Caco-2 (cell line): ENCODE results near the gene KIF6. TPM values are rescaled to one million over a fixed set of nuclear protein-coding genes. Genes with fewer than 3 reads are reported as not detected.

Experiments used
- BruUV-seq: library from RNA; stranded (reverse); fragments of 400-500 nt; replicated peaks from 2 replicates; lab custom pipeline; 2021; lab: Mats Ljungman, UMichigan
- CTCF ChIA-PET: fragments of 300-600 bp; sonication (Branson Sonifier 250); formaldehyde crosslinking; loops from one replicate; lab custom pipeline; 2022; ENCODE audit warnings: antibody characterized with exemption; lab: Charles Lee
- POLR2A ChIA-PET: fragments of 300-600 bp; sonication (Branson Sonifier 250); formaldehyde crosslinking; loops from one replicate; lab custom pipeline; 2022; ENCODE audit warnings: antibody characterized with exemption; lab: Charles Lee
- DNase-seq, 2 experiments: peaks; one replicate each; pipeline versions ENCODE4 v3.0.0 to v3.0.0-alpha.2; 2020 to 2022
- H3K27me3 ChIP-seq: replicated peaks from 2 replicates; pipeline ENCODE4 v1.6.0; 2011; ENCODE audit warnings: low read length; ENCODE audit not compliant: control insufficient read depth, insufficient read depth
- H3K36me3 ChIP-seq: 2 replicates; pipeline ENCODE4 v1.5.1; 2011; ENCODE audit warnings: low read length; ENCODE audit not compliant: control insufficient read depth, insufficient read depth
- H3K4me1 ChIP-seq: fragments of 250-450 bp; sonication (Bioruptor Pico); 2 replicates; pipeline ENCODE4 v1.5.1; 2020; ENCODE audit warnings: mild to moderate bottlenecking
- H3K4me3 ChIP-seq: 2 replicates; pipeline ENCODE4 v1.5.1; 2011; ENCODE audit warnings: low read depth, mild to moderate bottlenecking, control low read depth, low read length
- H3K9me3 ChIP-seq: fragments of 250-450 bp; sonication (Bioruptor Pico); 2 replicates; pipeline ENCODE4 v1.5.1; 2020; ENCODE audit warnings: mild to moderate bottlenecking, moderate library complexity
- H3K27ac Mint-ChIP-seq: one replicate; pipeline ENCODE4 v1.8.0; 2022; ENCODE audit warnings: mixed read lengths; ENCODE audit not compliant: unreplicated experiment
- H3K27me3 Mint-ChIP-seq: one replicate; pipeline ENCODE4 v1.8.0; 2022; ENCODE audit warnings: mixed read lengths; ENCODE audit not compliant: insufficient read depth, unreplicated experiment
- H3K36me3 Mint-ChIP-seq: one replicate; pipeline ENCODE4 v1.8.0; 2022; ENCODE audit warnings: mild to moderate bottlenecking, mixed read lengths; ENCODE audit not compliant: insufficient read depth, unreplicated experiment
- H3K4me1 Mint-ChIP-seq: one replicate; pipeline ENCODE4 v1.8.0; 2022; ENCODE audit warnings: low read depth, mixed read lengths; ENCODE audit not compliant: unreplicated experiment
- H3K4me3 Mint-ChIP-seq: one replicate; pipeline ENCODE4 v1.8.0; 2022; ENCODE audit warnings: mild to moderate bottlenecking, moderate library complexity, mixed read lengths; ENCODE audit not compliant: unreplicated experiment
- H3K9me3 Mint-ChIP-seq: one replicate; pipeline ENCODE4 v1.8.0; 2022; ENCODE audit warnings: mixed read lengths; ENCODE audit not compliant: unreplicated experiment
- CTCF ChIP-seq, 2 experiments: fragments of 200-600 bp in 1 of 2; IDR thresholded peaks; 1 replicate in 1 of 2; 2 replicates in 1 of 2; pipeline versions ENCODE4 v1.5.1 to v1.8.0; 2011 to 2022; ENCODE audit warnings: antibody characterized with exemption in 1 of 2, control low read depth in 1 of 2, inconsistent platforms in 1 of 2, low read depth in 1 of 2, low read length in 1 of 2, mild to moderate bottlenecking in 1 of 2, moderate library complexity in 1 of 2; ENCODE audit not compliant: insufficient read depth in 1 of 2, severe bottlenecking in 1 of 2, unreplicated experiment in 1 of 2
- intact Hi-C: fragments of 100-400 bp; cut with micrococcal nuclease; formaldehyde crosslinking; loops from one replicate; pipeline ENCODE4 v1.10.0; 2022; ENCODE audit not compliant: unreplicated experiment
- total RNA-seq: library from RNA; stranded (reverse); gene quantifications from 2 replicates; pipeline ENCODE4 v1.2.3, GENCODE V29; 2022

Gene KIF6
- total RNA-seq, 1 experiment from 2014 or later, result not detected

- no peaks in the 10 kb centered on the region for H3K36me3 Mint-ChIP-seq
- ChIA-PET CTCF (no interaction called here), POLR2A (no interaction called here)
- H3K27ac Mint-ChIP-seq, result no peak overlapping the region
- no peaks in the 10 kb centered on the region for H3K9me3 ChIP-seq
- H3K27me3 ChIP-seq, result no peaks in the 10 kb centered on the region
- H3K4me3 ChIP-seq, result no peak overlapping the region
- BruUV-seq, result no TSS peak
- no peak for TF ChIP-seq CTCF (IDR thresholded peaks at IDR 0.05; ENCODE audit: insufficient read depth in 1 of 2, low read depth in 1 of 2, low read length in 1 of 2, severe bottlenecking in 1 of 2, unreplicated experiment in 1 of 2)
- no peaks in the 10 kb centered on the region for H3K4me1 ChIP-seq
- DNase-seq, result no peak
- H3K4me3 Mint-ChIP-seq, result no peak overlapping the region
- intact Hi-C loops, result no loop called here
- H3K27me3 Mint-ChIP-seq, result peaks cover 14% of the 10 kb centered on the region
- no peaks in the 10 kb centered on the region for H3K36me3 ChIP-seq
- no peaks in the 10 kb centered on the region for H3K4me1 Mint-ChIP-seq
- no peaks in the 10 kb centered on the region for H3K9me3 Mint-ChIP-seq
Observed at GRCh38 chr6:39411465-39411864, 313.7 kb downstream of the KIF6 start.

DNA sequence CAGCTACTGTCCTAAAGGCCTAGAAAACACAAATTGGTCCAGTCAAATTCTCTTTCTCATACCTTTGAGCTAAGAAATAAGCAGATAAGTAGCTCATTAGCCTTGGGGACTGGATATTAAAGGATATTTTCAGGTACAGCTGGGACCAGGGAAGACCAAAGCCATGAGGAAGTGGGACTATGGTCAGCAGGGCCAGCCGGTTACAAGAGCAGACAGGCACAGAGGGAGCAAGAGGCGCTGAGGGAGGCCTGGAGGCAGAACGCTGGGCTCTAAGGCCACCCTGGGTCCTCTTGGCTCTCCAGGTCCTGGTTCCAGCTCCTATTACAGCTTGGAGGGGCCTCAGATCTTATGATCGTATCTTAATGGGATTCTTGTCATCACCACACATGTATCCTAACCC, 314.2 kb downstream of the KIF6 start:
- ChIA-PET POLR2A (no interaction called here), CTCF (no interaction called here)
- Mint-ChIP-seq H3K9me3 (no peaks in the 10 kb centered on the region), H3K4me1 (no peaks in the 10 kb centered on the region), H3K27me3 (peaks cover 17% of the 10 kb centered on the region), H3K4me3 (no peak overlapping the region), H3K36me3 (no peaks in the 10 kb centered on the region), H3K27ac (no peak overlapping the region)
- BruUV-seq, result no TSS peak
- no peak for DNase-seq
- intact Hi-C loops, result no loop called here
- Histone ChIP-seq H3K4me3 (no peak overlapping the region), H3K27me3 (no peaks in the 10 kb centered on the region), H3K4me1 (no peaks in the 10 kb centered on the region), H3K9me3 (no peaks in the 10 kb centered on the region), H3K36me3 (no peaks in the 10 kb centered on the region)
- TF ChIP-seq CTCF (IDR thresholded peaks at IDR 0.05; ENCODE audit: insufficient read depth in 1 of 2, low read depth in 1 of 2, low read length in 1 of 2, severe bottlenecking in 1 of 2, unreplicated experiment in 1 of 2), result no peak

DNA sequence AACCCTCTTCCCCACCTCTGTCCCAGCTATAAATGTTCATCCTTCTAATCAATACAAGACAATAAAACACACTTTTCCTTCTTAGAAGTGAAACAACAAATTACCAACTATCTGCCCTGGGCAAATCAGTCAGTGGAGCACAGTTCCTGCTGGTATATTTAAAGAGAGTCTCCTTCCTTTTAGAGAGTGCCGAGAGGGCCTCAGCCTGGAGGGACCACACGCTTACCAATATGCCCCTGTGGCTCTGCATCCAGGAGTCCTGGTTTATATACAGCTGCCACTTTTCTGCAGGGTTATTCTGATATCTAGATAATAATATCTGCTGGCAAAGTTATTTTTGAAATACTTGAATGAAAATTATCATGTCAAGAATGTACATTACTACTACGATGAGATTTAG, 315.3 kb downstream of the KIF6 start:
- H3K9me3 ChIP-seq, result no peaks in the 10 kb centered on the region
- no peaks in the 10 kb centered on the region for H3K4me1 ChIP-seq
- DNase-seq, result no peak
- TF ChIP-seq CTCF (IDR thresholded peaks at IDR 0.05; ENCODE audit: insufficient read depth in 1 of 2, low read depth in 1 of 2, low read length in 1 of 2, severe bottlenecking in 1 of 2, unreplicated experiment in 1 of 2), result no peak
- H3K36me3 ChIP-seq, result no peaks in the 10 kb centered on the region
- Mint-ChIP-seq H3K27me3 (peaks cover 17% of the 10 kb centered on the region), H3K9me3 (no peaks in the 10 kb centered on the region), H3K27ac (no peak overlapping the region), H3K4me1 (no peaks in the 10 kb centered on the region), H3K4me3 (no peak overlapping the region), H3K36me3 (no peaks in the 10 kb centered on the region)
- ChIA-PET CTCF (no interaction called here), POLR2A (no interaction called here)
- H3K4me3 ChIP-seq, result no peak overlapping the region
- H3K27me3 ChIP-seq, result no peaks in the 10 kb centered on the region
- no TSS peak for BruUV-seq
- intact Hi-C loops, result no loop called here
